AG04450 (cell line): ENCODE measurements around the gene PDSS1. TPM values are rescaled to one million over a fixed set of nuclear protein-coding genes. Genes with fewer than 3 reads are reported as not detected.
"Not testable (repeated sequence)": the region's sequence is repeated elsewhere in the genome, so short reads cannot be mapped to it uniquely, and the experiment has no call there.

ENCODE experiments used
- CTCF ChIA-PET: fragments of 300-600, 350-600 bp; formaldehyde crosslinking; extraction: SDS; loops from one replicate; lab custom pipeline; 2022; ENCODE audit warnings: antibody characterized with exemption, inconsistent platforms; lab: Charles Lee
- POLR2A ChIA-PET: fragments of 350-600 bp; formaldehyde crosslinking; extraction: SDS; loops from one replicate; lab custom pipeline; 2021; ENCODE audit warnings: antibody characterized with exemption, inconsistent platforms; lab: Yijun Ruan, JAX
- DNase-seq: peaks from one replicate; pipeline ENCODE4 v3.0.0-alpha.2; 2011; ENCODE audit warnings: low read depth, low spot score
- H3K27ac ChIP-seq: one replicate; pipeline ENCODE4 v1.5.1; 2012; ENCODE audit warnings: low read depth, low read length, control low read depth
- H3K27me3 ChIP-seq: one replicate; pipeline ENCODE4 v1.6.0; 2012; ENCODE audit warnings: low read length; ENCODE audit not compliant: control insufficient read depth, insufficient read depth
- H3K4me3 ChIP-seq: 2 replicates; pipeline ENCODE4 v1.5.1; 2011; ENCODE audit warnings: mild to moderate bottlenecking, low read depth, low read length, control low read depth
- H3K9me3 ChIP-seq: 2 replicates; pipeline ENCODE4 v1.5.1; 2012; ENCODE audit warnings: low read length; ENCODE audit not compliant: control insufficient read depth, insufficient read depth
- polyA minus RNA-seq: library from RNA; depleted of rRNA, polyadenylated mRNA; stranded (reverse); fragments of >200 nt; gene quantifications from 2 replicates; pipeline ENCODE4 v1.2.3, GENCODE V29; 2011; rRNA and poly(A)+ RNA removed
- polyA plus RNA-seq: library from polyadenylated mRNA; depleted of rRNA; stranded (reverse); fragments of >200 nt; gene quantifications from 2 replicates; pipeline ENCODE4 v1.2.3, GENCODE V29; 2011; rRNA removed
- TF ChIP-seq, protein P1 (sequence below): IDR thresholded peaks from 2 replicates; pipeline ENCODE4 v1.5.1; 2011; ENCODE audit warnings: low read depth, low read length, control low read depth, inconsistent platforms

The PDSS1 gene, protein sequence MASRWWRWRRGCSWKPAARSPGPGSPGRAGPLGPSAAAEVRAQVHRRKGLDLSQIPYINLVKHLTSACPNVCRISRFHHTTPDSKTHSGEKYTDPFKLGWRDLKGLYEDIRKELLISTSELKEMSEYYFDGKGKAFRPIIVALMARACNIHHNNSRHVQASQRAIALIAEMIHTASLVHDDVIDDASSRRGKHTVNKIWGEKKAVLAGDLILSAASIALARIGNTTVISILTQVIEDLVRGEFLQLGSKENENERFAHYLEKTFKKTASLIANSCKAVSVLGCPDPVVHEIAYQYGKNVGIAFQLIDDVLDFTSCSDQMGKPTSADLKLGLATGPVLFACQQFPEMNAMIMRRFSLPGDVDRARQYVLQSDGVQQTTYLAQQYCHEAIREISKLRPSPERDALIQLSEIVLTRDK
- 8.9 and 10.4 TPM in 2 replicates for polyA plus RNA-seq
- polyA minus RNA-seq: 6.9 and 7.9 TPM in 2 replicates

DNA sequence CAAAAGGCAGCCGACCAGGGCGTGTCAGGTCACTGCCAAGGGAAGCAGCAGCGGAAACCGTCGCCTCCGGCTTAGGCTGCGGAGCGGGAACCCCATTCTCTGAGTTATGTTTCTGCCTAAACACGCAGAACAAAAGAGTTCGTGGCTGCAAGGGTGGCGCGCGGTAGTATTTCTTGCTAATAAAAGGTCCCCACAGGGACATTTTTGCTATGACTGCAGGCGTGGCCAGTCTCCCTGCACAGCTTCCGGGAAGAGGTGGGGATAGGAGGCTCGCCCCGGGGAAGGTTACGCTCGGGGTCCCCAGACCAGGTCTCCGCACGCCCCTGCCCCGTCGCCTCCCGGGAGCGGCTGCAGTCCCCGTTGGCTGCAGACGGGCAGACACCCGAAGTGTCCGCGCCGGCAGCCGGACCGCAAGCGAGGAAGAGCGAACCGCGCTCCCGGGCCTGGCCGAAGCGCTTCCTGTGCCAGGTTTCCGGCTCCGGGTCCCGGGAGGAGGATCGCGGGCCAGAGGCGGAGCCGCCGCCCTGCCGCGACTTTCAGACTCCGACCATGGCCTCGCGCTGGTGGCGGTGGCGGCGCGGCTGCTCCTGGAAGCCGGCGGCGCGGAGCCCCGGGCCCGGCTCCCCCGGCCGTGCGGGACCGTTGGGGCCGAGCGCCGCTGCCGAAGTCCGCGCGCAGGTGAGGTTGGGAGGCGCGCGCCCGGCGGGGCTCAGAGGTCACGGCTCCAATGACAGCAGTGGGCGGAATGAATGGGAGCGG is at the start of gene PDSS1:
Gene PDSS1 (plus strand): TSS at position 539 of the 759 bp plus-strand sequence. CDS start 11 bp downstream, at position 550.
- H3K4me3 ChIP-seq: peak within 1 kb of the TSS; percentile 86
- no peak for DNase-seq
- H3K9me3 ChIP-seq: no peaks in the 10 kb centered on the region; the same call in 1 of the 2 replicates
- POLR2A ChIA-PET: interaction anchor here (0.8 kb wide), 1 partner anchor 10 kb away, joined by 3 read pairs; no protein-coding TSS in a partner anchor
- H3K27ac ChIP-seq: peak within 1 kb of the TSS; percentile 68
- CTCF ChIA-PET: interaction anchor here (0.7 to 2.2 kb wide), 4 partner anchors 11 to 184 kb away, joined by 3 to 14 read pairs (median 6); no protein-coding TSS in a partner anchor
- no peaks in the 10 kb centered on the region for H3K27me3 ChIP-seq
- TF ChIP-seq, protein P1, sequence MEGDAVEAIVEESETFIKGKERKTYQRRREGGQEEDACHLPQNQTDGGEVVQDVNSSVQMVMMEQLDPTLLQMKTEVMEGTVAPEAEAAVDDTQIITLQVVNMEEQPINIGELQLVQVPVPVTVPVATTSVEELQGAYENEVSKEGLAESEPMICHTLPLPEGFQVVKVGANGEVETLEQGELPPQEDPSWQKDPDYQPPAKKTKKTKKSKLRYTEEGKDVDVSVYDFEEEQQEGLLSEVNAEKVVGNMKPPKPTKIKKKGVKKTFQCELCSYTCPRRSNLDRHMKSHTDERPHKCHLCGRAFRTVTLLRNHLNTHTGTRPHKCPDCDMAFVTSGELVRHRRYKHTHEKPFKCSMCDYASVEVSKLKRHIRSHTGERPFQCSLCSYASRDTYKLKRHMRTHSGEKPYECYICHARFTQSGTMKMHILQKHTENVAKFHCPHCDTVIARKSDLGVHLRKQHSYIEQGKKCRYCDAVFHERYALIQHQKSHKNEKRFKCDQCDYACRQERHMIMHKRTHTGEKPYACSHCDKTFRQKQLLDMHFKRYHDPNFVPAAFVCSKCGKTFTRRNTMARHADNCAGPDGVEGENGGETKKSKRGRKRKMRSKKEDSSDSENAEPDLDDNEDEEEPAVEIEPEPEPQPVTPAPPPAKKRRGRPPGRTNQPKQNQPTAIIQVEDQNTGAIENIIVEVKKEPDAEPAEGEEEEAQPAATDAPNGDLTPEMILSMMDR: no peak

DNA sequence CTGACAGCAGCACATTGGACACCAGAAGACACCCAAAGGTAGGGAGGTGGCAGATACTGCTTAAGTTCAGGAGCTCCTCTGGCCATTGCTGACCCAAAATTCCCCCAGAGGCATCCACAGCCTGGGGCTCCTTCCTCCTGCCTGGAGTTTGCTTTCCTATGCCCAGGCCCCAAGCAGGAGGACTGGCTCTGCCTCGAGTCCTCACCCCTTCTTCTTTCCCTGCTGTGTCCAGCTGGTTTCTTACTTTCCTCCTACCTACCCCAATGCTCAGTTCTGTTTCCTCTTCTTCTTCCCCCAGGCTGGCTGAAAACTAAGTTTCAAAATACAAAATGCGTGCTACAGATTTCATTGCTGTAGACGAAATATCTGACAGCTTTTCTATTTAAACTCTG is 49.3 kb upstream of the PDSS1 start:
- H3K9me3 ChIP-seq, H3K4me3 ChIP-seq, DNase-seq, H3K27me3 ChIP-seq, CTCF ChIA-PET, POLR2A ChIA-PET, H3K27ac ChIP-seq: not testable (repeated sequence)

DNA sequence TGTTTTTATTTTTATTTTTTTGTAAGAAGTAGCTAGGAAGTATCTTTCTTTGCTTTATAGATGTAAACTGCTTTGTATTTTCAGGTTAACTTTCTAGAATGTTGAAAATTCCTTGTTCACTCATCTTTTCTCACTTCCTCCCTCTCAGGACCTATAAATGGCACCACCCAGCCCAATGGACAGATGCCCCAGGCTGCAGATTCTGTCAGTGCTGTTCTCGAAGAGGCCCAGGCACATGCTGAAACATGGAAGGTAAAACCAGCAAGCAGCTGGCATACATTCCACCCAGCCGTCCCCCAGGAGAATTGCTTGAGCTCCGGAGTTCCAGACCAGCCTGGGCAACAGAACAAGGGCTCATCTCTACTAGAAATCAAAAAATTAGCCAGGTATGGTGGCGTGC is 47.1 kb upstream of the PDSS1 start:
- no peak overlapping the region for H3K27ac ChIP-seq
- DNase-seq: no peak
- TF ChIP-seq, protein P1: no peak
- H3K4me3 ChIP-seq: no peak overlapping the region
- ChIA-PET POLR2A (no interaction called here), CTCF (no interaction called here)
- H3K9me3 ChIP-seq: no peaks in the 10 kb centered on the region
- H3K27me3 ChIP-seq: no peaks in the 10 kb centered on the region

DNA sequence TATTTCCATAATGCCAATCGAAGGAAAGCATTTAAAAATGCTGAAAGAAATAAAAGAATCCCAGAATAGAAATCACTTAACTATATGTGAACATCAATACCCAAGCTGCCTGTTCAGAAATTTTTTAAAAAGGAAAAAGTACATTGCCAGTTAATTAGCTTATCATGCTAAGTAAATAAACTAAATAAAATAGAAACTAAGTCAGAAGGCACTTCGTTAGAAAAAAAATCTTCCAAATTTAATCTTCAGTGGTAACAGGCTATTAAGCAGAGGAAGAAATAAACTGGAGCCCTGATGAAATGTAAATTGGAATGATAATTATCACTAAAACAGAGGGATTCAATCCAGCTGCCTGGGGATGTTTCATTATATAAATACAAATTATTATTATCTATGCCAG is 46.0 kb upstream of the PDSS1 start:
- H3K27me3 ChIP-seq, CTCF ChIA-PET, POLR2A ChIA-PET, H3K9me3 ChIP-seq, H3K27ac ChIP-seq, DNase-seq, H3K4me3 ChIP-seq: not testable (repeated sequence)

DNA sequence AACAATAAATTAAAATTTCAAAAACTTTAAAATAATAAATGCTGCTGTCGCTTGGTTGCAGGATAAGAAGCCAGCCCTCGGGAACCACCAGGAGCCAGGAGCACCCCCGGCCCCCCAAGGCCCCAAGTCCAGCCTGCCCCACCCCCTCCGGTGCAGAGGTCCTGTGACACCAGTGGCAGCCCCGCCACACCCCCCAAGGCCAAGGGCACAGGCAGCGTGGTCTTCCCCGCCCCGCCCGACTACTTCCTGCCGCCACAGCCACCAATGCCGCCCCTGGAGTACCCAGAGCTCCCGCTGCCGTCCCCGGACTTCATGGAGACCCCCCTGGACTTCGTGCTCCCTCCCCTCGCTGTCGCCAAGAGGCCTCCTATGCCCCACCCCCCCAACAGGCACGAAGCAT is 44.5 kb upstream of the PDSS1 start:
- TF ChIP-seq, protein P1: no peak
- H3K27ac ChIP-seq: no peak overlapping the region
- DNase-seq: no peak
- no peaks in the 10 kb centered on the region for H3K9me3 ChIP-seq
- CTCF ChIA-PET: interaction anchor here (0.6 to 1.3 kb wide), 2 partner anchors 32 to 228 kb away, joined by 3 to 6 read pairs; no protein-coding TSS in a partner anchor
- POLR2A ChIA-PET: no interaction called here
- H3K4me3 ChIP-seq: no peak overlapping the region
- H3K27me3 ChIP-seq: no peaks in the 10 kb centered on the region
